HL-60 (cell line): Measurements from ENCODE around the gene DUSP28.

ENCODE experiments used
- GABPA ChIP-seq: IDR thresholded peaks from 2 replicates; pipeline ENCODE4 v1.6.1; 2012; ENCODE audit warnings: low read depth
- POLR2AphosphoS5 ChIP-seq: IDR thresholded peaks from 2 replicates; pipeline ENCODE4 v1.6.1; 2012; ENCODE audit warnings: low read depth
- REST ChIP-seq: IDR thresholded peaks from 2 replicates; pipeline ENCODE4 v1.6.1; 2012; ENCODE audit warnings: low read depth; ENCODE audit not compliant: insufficient replicate concordance
- SPI1 ChIP-seq: IDR thresholded peaks from 2 replicates; pipeline ENCODE4 v1.6.1; 2012; ENCODE audit warnings: low read depth, mild to moderate bottlenecking, borderline replicate concordance
- TF ChIP-seq, protein P1 (sequence below): IDR thresholded peaks from one replicate; pipeline ENCODE4 v1.5.1; 2011; ENCODE audit warnings: low read length, control low read depth, inconsistent platforms; ENCODE audit not compliant: insufficient read depth

- TF ChIP-seq, protein P1, sequence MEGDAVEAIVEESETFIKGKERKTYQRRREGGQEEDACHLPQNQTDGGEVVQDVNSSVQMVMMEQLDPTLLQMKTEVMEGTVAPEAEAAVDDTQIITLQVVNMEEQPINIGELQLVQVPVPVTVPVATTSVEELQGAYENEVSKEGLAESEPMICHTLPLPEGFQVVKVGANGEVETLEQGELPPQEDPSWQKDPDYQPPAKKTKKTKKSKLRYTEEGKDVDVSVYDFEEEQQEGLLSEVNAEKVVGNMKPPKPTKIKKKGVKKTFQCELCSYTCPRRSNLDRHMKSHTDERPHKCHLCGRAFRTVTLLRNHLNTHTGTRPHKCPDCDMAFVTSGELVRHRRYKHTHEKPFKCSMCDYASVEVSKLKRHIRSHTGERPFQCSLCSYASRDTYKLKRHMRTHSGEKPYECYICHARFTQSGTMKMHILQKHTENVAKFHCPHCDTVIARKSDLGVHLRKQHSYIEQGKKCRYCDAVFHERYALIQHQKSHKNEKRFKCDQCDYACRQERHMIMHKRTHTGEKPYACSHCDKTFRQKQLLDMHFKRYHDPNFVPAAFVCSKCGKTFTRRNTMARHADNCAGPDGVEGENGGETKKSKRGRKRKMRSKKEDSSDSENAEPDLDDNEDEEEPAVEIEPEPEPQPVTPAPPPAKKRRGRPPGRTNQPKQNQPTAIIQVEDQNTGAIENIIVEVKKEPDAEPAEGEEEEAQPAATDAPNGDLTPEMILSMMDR, result no peak
- TF ChIP-seq POLR2AphosphoS5 (no peak), REST (no peak), GABPA (no peak), SPI1 (no peak)
Observed at GRCh38 chr2:240570531-240571313, 10.6 kb downstream of the DUSP28 start.
